NB4 (cell line): Measurements from ENCODE around the gene ZFPM1.

Experiments used
- CTCF ChIP-seq: IDR thresholded peaks from one replicate; pipeline ENCODE4 v1.5.1; 2012; ENCODE audit warnings: low read depth, low read length
- MAX ChIP-seq: IDR thresholded peaks from 2 replicates; pipeline ENCODE4 v1.6.1; 2011; ENCODE audit warnings: low read depth, low read length
- POLR2A ChIP-seq: IDR thresholded peaks from 2 replicates; pipeline ENCODE4 v1.6.1; 2011; ENCODE audit warnings: mild to moderate bottlenecking; ENCODE audit not compliant: insufficient read length; ENCODE audit errors: extremely low read depth

GRCh38 chr16:88552166-88552565, 99.1 kb downstream of the ZFPM1 start:
- no peak for TF ChIP-seq CTCF
- no peak for TF ChIP-seq MAX
- no peak for TF ChIP-seq POLR2A
